ENCODE measurements around the gene YWHAB.
"Not testable (repeated sequence)": the region's sequence is repeated elsewhere in the genome, so short reads cannot be mapped to it uniquely, and the experiment has no call there.

The YWHAB gene

DNA sequence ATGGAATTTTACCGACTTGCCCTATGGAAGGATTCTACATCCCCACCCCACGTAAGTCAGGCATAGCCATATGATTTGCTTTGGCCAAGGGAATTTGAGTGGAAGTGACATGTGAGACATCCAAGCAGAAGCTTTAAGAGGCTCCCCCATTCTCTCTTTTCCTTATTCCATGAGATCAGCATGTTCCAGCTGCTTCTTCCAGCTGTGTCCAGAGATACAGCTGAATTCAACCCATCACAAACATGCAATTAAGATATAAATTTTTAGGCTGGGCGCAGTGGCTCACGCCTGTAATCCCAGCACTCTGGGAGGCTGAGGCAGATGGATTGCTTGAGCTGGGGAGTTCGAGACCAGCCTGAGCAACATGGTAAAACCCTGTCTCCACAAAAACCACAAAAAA is 16.0 kb upstream of the YWHAB start:
- no peak for DNase-seq

DNA sequence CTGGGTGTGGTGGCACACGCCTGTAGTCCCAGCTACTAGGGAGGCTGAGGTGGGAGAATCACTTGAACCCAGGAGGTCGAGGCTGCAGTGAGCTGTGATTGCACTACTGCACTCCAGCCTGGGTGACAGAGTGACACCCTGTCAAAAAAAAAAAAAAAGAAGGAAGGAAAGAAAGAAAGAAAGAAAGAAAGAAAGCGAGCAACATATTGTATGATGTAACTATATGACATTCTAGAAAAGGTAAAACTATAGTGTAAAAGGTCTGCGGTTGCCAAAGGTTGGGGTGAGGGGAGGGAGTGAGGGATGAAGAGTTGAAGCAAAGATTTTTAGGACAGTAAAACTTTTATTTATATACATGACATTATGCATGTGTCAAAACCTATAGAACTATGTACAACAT is 3.1 kb upstream of the YWHAB start:
- not testable (repeated sequence) for DNase-seq

DNA sequence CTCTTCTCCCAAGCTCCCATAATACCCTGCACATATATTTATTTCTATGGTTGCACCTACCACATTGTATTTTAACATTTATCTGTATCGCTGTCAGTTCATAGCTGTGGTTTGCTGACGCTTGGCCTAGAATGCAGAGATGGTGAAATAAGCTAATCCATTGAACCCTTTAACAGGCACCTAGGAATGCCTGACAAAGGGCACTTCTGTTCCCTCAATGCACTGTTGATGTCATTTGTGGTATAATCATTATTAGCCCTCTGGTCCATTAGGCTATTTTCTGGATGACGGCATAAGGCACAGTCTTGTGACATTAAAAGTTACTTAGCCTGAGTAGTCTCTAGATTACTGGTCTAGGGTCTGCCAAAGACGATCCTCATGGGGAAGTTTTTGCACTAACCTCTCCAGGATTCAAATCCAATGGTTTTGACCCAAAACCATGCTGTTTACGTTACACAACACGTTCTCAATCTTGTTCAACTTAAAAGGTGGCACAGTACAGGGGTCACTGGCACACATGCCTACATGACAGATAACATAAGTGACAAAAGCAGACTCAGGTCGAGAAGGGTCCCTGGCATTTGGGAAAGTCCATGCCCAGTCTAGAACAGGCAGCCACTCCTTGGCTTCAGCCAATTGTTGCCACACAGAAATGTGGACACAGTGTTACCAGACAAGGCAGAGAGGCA is 2.1 kb upstream of the YWHAB start:
- DNase-seq, result no peak

DNA sequence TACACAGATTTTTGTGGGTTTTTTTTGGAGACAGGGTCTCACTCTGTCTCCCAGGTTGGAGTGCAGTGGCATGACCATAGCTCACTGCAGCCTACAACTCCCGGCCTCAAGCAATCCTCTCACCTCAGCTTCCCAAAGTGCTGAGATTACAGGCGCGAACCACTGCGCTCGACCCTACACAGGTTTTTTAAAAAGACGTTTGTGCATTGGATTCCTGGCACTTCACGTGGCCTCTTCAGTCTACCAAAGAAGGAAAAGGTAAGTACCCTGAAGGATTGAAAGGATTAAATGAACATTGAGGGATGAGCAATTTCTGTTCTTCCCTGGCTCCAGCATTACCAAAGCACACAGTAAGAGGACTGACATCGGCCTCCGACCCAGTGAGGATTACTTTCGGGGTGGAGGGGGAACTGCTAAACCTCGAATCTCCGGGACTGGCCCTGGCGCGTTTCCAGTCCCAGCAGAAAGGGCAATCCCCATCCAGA is 556 bp upstream of the YWHAB start:
- no peak for DNase-seq

DNA sequence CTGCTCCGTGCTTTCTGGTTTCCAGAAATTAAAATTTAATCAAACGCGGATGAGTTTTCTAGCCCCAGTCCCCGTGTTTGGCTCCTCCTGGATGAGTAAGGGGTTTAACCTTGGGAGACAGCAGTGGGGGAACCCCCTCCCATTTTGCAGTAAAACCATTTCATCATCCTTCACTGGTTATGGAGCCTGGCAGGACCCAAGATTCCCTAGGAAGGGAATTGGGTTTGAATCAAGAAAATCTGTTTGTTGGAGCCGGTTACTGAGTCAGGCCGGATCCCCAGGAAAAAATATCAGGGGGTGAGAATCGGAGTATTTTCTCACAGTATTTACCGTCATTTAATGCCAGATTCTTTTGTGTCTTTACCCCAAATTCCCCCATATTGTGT is 754 bp downstream of the YWHAB start:
- no peak for DNase-seq

DNA sequence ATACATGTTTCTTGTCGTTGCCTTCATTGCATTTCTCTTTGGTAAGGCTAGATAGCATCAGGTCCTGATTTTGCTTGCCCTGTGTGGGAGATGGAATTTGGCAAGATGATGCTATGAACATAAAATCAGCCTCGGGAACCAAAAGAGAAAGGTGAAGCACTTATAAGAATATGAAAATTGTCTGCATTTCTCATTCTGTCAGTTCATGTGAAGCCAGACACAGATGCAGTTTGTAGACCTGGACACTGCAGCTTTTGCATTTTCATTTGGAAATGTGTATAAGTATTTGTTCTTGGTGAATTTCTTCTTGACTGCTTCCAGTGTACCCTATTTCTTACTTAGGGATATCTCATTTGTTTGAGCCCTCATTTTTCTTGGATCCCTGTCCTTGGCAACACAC is 1.3 kb downstream of the YWHAB start:
- no peak for DNase-seq

DNA sequence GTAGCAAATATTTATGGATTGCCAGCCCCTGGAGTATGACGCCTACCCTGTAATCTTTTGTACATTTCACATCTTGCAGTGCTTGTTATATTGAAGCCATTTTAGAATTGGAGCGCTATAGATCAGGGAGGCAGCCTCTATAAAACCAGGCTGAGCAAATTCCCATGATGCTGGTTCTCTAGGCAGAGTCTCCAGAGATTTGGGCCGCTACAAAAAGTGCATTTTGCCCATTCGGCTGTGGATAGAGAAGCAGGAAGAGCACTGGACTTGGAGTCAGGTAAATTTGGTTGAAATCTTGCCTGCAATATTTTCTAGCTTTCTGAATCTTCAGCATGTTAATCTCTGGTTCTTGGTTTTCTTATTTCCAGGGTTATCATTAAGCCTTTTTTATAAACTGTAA is 2.0 kb downstream of the YWHAB start:
- DNase-seq, result no peak

DNA sequence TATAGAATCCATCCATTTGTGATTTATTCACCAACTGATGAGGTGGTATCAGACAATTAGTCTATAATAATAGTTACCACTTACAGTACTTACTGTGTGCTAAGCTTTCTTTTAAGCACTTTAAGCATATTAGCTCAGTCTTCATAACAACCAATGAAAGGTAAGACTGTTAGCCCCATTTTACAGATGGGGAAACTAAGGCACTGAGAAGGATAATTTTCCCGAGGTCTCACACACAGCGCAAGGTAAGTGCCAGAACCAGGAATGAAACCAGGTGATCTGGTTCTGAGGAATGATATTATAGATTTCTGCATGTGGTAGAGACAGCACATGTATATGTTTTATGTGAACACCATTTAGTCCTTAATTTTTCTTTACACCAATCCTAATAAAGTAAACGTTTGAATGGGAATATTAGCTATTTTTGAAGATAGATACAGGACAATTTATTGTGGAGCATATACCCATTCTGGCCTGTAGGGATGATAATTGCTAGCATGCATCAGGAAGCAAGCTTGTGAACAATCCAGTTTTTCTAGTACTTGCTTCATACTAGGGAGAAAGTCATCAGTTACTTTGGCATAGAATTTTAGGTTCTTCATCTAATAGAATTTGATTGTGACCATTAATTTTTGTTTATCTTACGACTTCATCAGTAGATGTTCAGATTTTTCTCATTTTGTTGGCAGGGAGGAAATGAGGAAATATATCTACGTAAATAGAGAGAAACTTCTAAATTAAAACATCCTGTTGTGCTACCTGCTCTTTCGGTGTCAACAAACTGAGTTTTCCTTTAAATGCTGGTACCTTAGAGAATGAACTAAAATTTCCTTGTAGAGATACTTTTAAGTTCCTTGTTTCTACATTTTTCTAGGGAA is 3.0 kb downstream of the YWHAB start:
- no peak for DNase-seq

DNA sequence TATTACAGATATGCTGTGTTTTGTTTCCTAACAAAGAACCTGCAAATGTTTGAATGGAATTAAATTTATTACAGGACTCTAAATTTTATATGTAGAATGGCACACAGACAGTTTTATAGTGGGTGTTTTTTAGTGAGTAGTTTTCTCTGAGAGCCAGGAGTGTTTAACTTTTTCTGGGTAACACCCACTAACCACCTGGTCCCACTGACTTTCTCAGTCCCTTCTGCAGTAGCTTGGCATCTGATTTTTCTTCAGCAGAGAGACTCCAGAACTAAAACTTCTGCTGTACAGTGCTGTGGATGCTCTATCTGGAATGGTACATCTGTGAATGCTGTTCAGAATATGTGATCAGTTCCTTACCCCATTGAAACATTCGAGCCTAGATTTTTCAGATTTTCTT is 6.3 kb downstream of the YWHAB start:
- DNase-seq, result no peak

DNA sequence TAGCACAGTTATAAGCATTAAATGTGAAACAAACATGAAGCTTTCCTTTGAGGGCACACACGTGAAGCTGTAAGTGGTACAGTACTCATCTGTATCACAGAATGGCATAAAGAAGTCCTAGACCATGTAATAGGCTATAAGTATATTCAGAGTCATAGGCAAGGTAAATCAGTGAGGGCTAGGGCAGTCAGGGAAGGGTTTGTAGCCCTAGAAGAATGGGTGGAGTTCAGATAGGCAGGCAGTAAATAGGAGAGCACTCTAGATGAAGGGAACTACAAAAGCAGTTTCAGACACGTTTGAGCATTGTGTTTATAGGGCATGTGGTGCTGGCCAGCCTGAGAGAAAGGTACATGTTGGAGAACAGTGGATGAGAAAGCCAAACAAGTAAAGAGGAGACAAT is 9.5 kb downstream of the YWHAB start:
- DNase-seq, result no peak

DNA sequence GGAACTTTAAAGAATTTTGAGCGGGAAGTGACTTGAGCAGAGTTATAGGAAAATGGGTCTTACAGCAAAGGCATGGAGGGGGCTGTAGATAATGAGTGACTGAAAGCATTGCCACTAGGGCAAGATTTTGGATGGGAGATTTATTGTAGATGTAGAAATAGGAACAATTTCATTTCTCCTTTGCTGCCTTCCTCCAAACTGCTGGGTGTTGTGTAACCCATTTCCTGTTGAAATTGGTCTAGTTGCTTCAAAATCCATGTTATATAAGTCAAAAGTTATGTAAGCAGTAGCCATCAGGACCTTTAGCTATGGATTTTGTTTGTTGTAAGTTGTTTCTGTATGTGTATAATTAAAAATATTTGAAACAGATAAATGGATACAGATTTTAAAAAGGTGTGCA is 11.1 kb downstream of the YWHAB start:
- no peak for DNase-seq

DNA sequence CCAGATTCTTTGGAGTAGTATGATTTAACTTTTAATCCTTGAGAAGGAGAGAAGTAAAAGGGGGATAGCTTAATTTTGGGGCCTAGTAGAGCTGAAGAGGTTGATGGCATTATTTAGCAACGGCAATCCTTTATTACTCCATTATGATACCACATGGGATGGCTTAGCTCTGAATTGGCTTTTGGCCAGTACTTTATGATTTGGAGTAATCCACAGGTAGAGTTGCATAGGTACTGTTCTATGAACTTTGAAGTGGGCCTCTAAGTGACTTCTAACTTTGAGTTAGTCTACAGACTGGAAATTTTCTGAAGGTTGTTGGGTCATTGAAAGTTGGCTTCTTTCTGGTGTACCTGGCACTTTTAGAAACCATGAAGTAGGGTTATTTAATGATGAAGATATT is 11.6 kb downstream of the YWHAB start:
- no peak for DNase-seq

DNA sequence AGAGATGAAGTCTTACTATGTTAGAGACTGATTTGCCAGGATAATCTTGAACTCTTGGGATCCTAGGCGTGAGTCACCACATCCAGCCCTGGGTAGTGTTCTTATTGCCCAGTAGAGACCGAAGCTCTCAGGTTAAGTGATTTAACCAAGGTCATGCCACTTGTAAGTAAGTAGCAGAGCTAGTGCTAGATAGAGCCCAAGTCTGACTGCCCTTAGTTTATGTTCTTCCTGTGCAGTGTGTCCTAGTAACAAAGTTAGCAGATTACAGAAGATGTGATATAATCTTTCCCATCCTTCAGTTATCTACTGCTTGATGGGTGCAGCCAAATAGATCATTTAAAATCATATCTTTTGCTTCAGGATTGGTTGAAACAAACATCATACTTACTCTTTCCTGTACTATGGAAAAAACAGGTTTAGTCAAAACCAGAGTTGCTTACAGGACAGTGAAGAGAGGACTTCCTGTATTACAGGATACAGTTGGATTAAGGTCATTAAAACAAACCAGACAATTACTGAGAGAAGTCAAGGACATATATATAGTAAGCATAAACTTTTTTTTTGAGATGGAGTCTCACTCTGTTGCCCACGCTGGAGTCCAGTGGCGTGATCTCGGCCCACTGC is 14.8 kb downstream of the YWHAB start:
- DNase-seq, result no peak

DNA sequence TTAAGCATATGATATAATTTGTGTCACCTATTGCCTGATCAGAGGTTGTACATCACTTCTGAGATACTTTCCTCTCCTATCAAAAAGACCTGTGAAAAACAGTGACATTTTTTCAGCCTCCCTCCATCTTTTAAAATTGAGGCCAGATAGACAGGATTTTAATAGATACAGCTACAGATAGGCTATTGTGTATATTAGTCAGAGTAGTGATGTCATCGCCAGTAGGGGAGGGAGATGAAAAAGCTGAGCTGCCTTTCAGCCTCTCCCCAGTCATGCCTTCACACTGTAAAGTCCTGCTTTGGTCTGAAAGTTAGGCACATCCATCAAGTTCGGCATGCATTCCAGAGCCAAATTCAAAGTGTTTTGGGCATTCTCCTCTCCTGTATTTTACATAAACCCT is 16.5 kb downstream of the YWHAB start:
- DNase-seq, result no peak

DNA sequence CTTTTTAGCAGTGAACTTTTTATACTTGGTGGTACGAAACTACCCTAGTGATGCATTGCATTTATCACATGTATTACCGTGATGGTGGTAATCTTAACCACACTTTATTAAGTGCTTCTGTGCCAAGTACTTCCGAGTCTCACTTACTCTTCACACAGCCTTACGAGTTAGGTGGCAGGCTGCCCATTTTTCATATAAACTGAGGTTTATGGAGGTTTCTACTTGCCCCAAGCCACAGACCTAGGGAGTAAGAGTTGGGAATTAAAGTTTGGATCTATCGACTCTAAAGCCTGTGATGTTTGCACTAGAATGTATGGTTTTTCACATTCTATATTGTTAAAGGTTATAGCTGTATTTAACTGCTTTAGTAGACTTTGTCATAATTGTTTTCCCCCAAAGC is 18.9 kb downstream of the YWHAB start:
- no peak for DNase-seq

DNA sequence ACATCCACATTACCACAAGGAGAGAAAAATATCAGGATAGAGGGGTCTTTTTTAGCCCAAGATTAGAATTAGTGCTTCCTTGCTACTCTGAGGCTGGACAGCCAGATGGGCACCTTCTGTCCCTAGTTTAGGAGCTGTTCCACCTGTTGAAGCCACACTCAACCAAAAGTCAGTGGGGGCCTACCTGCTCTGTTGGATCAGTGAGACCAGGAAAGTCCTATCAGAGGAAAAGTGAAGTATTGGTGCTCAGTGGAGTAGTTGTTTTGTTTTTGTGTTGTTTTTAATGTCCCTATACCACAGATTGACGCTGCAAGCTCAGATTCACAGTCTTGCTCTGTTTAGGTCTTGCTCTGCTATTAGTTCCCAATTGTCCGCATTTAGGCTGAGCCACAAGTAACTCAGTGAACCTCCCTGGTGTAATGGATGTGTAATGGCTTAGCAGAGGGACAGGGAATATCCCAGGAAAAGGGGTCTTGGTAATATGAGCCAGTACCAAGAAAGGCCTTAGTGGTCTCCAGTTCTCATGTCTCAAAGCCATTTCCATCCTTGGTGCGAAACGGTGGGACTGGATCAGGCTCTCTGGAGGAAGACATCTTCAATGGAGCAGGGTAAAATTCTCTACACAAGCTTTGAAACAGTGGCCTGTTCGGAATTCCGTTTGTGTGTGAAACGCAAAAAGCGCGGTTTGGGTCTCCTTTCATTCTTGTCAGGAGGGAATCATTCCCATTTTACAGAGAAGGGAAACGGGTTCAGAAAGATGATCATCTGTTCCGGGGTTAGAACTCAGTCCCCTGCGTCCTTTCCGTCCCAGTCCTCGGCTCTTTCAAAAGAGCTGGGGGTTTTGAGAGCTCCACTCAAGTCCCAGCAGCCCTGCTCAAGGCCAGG is 23.7 kb downstream of the YWHAB start:
- DNase-seq, result no peak

DNA sequence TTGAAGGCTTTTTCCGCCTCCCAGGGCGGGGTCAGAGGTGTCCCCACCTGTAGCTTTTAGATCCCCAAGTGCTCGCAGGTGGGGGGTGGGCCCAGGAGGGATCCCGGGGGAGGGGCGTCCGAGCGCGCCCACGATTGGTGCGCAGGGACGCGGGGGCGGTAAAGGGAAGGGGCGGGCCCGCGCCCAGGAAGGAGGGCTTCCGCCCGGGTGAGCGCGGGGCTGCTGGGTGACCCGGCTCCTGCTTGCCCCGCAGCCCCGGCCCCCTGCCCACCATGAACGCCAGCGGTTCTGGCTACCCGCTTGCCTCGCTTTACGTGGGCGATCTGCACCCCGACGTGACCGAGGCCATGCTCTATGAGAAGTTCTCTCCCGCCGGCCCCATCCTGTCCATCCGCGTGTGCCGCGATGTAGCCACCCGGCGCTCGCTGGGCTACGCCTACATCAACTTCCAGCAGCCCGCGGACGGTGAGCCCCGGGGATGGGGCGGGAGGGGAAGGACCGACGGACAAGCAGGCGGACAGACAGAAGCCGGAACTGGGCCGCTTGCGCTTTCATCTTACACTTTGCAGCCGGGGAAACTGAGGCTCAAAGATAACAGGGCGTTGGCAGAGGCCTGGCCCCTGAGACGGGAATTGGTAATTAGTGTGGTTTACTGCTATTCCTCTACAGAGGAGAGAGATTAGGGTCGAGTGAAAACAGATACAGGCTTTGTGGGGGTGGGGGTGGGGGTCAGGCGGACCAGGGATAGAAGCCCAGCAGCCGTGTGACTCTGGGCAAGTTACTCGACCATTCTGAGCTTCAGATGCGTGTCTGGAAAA is 24.6 kb downstream of the YWHAB start, which contains the start of gene PABPC1L:
TSS of gene PABPC1L (plus strand) at position 189 of the 818 bp plus-strand sequence. CDS start at position 273, 84 bp downstream.
- peak; percentile 88 for DNase-seq

DNA sequence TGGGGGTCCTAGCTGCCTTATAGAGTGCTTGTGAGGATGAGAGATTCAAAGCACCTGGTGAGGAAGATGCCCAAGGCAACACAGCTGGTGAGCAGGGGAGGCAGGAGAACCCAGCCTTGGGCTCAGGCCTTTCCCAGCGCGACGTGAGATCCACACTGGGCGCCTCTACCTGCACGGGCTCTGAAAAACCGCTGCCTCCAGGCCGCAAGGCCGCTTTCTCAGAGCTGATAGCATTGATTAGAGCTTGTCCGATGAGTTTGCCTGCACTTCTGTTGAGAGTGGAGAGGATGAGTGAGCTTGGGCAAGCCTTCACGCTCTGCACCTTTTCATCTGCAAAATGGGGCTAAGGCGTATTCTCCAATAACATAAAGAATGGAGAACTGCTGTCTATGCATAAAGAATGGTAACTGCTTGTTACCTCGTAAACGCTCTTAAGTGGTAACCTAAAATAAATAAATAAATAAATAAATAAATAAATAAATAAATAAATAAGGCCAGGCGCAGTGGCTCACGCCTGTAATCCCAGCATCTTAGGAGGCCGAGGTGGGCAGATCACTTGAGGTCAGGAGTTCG is 25.3 kb downstream of the YWHAB start:
- no peak for DNase-seq

DNA sequence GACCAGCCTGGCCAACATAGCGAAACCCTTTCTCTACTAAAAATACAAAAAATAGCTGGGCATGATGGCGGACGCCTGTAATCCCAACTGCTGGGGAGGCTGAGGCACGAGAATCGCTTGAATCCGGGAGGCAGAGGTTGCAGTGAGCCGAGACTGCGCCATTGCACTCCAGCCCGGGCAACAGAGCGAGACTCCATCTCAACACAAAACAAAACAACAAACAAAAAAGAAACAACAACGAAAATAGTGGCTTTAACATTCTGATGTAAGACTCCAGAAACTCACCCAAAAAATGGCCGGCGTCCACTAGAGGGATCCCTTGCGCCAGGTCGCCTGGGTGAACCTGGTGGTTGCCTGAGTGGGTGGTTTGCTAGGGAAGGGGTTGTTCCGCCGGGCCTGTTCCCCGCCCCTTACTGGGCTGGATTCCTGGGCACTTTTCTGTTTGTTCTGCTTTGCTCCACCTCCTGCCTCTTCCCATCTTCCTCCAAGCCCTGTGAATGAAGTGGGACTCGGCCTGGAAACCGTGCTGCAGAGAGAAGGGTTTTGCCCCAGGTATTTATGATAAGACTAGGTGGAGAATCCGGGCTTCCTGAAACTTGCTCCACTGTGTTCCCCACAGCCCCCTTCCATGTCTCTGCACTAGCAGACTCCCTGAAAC is 25.9 kb downstream of the YWHAB start:
- peak; percentile 79 for DNase-seq

DNA sequence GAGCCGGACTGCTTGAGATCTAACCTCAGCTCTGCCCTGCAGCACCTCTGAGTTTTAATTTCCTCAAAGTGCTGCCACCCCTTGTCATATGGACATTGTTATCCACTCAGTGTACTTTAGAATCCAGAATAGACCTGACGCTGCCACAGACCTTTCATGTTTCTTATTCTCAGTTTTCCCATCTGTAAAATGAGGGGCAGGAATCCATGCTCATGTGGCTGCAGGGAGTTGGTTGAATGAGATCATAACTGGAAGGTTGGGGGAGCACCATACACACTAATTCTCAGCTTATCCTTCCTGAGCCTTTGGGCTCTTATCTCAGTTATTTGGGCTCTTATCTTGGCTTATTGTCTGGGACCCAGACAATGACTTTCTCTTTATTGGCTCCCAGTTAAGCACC is 26.7 kb downstream of the YWHAB start:
- no peak for DNase-seq

DNA sequence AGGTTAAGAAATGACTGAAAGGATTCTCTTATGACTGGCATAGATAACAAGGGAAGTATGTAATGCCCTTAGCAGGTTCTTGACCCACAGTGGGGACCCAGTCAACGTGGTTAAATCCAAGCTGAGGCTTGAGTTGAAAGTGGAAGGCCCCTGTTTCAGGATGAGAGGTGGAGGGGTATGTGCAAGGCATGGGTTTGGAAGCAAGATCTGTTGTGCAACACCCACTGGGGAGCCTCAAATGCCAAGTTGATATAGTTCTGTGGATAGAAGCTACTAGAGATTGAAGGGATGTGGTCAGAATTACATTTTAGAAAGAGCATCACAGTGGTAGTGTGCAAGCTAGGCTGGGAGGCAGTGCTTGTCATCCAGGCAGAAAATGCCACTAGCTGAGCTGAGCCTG is 29.4 kb downstream of the YWHAB start:
- peak; percentile 54 for DNase-seq
